Uterus (tissue), 4 donors: ENCODE results near the gene NDUFS1. TPM values are rescaled to one million over a fixed set of nuclear protein-coding genes. Genes with fewer than 3 reads are reported as not detected.
"Not testable (repeated sequence)": the region's sequence is repeated elsewhere in the genome, so short reads cannot be mapped to it uniquely, and the experiment has no call there.

Experiments
- DNase-seq, 2 donors: peaks; one replicate each; pipeline ENCODE4 v3.0.0-alpha.2; 2019 to 2020
- H3K27ac ChIP-seq, 2 donors: fragments of 200-600 bp; sonication (generic); 1 replicate in 1 of 2; 2 replicates in 1 of 2; pipeline ENCODE4 v1.5.1; 2016 to 2018
- H3K27me3 ChIP-seq, 2 donors: fragments of 200-600 bp; sonication (generic); one replicate each; pipeline ENCODE4 v1.5.1; 2018 to 2019; ENCODE audit warnings: control low read depth in 1 of 2
- H3K36me3 ChIP-seq, 2 donors: fragments of 200-600 bp; sonication (generic); one replicate each; pipeline ENCODE4 v1.5.1; 2019; ENCODE audit warnings: control low read depth in 1 of 2
- H3K4me1 ChIP-seq, 2 donors: fragments of 200-600 bp; sonication (generic); one replicate each; pipeline ENCODE4 v1.5.1; 2018 to 2019; ENCODE audit warnings: control low read depth in 1 of 2
- H3K4me3 ChIP-seq, 2 donors: fragments of 200-600 bp; sonication (generic); 1 replicate in 1 of 2; 2 replicates in 1 of 2; pipeline ENCODE4 v1.5.1; 2018 to 2019; ENCODE audit warnings: mild to moderate bottlenecking in 1 of 2
- H3K9me3 ChIP-seq, 2 donors: fragments of 200-600 bp; sonication (generic); one replicate each; pipeline ENCODE4 v1.5.1; 2019; ENCODE audit warnings: control low read depth in 1 of 2
- CTCF ChIP-seq, 4 experiments: fragments of 200-600 bp in 2 of 4; fragments of 450-650 bp in 2 of 4; sonication (generic) in 2 of 4; IDR thresholded peaks; one replicate each; pipeline ENCODE4 v1.5.1; 2016 to 2019; ENCODE audit warnings: antibody characterized with exemption in 4 of 4, mild to moderate bottlenecking in 2 of 4, moderate library complexity in 1 of 4
- POLR2A ChIP-seq, 2 donors: fragments of 450-650 bp; IDR thresholded peaks; one replicate each; pipeline ENCODE4 v1.6.1; 2016; ENCODE audit warnings: antibody characterized with exemption in 2 of 2, mild to moderate bottlenecking in 1 of 2, moderate library complexity in 1 of 2
- intact Hi-C: fragments of 100-400 bp; cut with DNase I; formaldehyde crosslinking; loops from one replicate; pipeline ENCODE4 v1.15.1; 2023; ENCODE audit warnings: low total_unique reads
- total RNA-seq, 4 donors: library from RNA; depleted of rRNA in 3 of 4; stranded (reverse); fragments of >200 nt in 3 of 4; gene quantifications; one replicate each; pipeline versions ENCODE4 v1.1.0 to v1.2.4, GENCODE V29; 2014 to 2023
- donor health status: DM: yes; HTN: yes; CAD: no.

The NDUFS1 gene
- total RNA-seq, 4 donors from 2014 or later, result 25.6 to 164 (median 56.6) TPM

DNA sequence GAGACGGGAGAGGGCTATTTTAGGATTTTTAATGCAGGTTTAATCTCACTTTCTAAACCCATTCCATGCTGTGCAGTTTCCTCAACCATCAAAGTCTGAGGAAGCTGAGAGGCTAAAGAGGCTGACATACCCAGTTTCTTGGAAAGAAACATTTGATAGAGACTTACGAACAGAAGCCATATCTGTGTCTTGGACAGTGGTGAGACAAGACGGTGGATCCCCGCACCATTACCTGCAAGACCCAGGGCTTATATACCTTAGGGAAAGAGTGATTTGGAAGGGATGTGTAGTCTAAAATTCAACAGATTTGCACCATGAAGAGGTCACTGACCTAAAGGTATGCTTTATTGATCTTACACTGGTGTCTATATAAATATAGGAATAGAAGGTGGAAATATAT is 13.9 kb upstream of the NDUFS1 start:
- Histone ChIP-seq H3K4me3 (no peak overlapping the region), H3K36me3 (no peaks in the 10 kb centered on the region), H3K4me1 (no peaks in the 10 kb centered on the region), H3K27me3 (no peaks in the 10 kb centered on the region), H3K27ac (no peak overlapping the region), H3K9me3 (no peaks in the 10 kb centered on the region)
- intact Hi-C loops, result no loop called here
- no peak for DNase-seq
- no peak for TF ChIP-seq POLR2A (IDR thresholded peaks at IDR 0.05)
- no peak for TF ChIP-seq CTCF (IDR thresholded peaks at IDR 0.05)

- H3K4me1 ChIP-seq, H3K27me3 ChIP-seq, H3K4me3 ChIP-seq, DNase-seq, H3K27ac ChIP-seq, H3K36me3 ChIP-seq, intact Hi-C loops, H3K9me3 ChIP-seq: not testable (repeated sequence)
Observed at GRCh38 chr2:206171624-206172397, 12.6 kb upstream of the NDUFS1 start.

GRCh38 chr2:206168230-206168629 is 9.0 kb upstream of the NDUFS1 start:
- H3K36me3 ChIP-seq, H3K4me3 ChIP-seq, DNase-seq, H3K9me3 ChIP-seq, H3K4me1 ChIP-seq, H3K27me3 ChIP-seq, H3K27ac ChIP-seq, intact Hi-C loops: not testable (repeated sequence)

DNA sequence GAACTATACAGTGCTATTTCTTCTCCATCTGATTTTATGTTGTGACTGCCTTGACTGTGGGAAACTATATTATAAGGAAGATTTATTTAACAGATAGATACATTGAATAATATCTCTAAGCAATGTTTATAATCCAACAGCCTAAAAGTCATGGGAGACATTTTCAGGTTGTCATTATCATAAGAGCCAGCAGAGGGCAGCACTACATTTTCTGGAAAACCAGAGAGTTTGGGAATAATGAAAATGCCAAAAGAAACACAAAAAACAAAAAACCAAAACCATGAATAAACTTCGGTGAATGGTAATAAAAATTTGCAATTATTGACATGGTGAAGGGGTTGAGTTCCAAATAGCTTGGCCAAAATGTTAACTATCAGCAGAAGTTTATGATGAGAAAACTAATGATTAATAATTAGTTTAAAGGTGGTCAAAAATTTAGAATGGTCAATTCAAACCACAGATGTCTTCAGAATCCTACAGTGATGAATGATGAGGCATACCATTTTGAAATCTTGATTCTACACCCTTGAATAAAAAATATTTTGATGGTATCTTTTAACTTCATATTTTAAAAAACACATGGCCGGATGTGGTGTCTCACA is 5.1 kb upstream of the NDUFS1 start:
- peaks cover 4 to 8% of the 10 kb centered on the region in 2 donors for H3K4me1 ChIP-seq
- no peak for TF ChIP-seq POLR2A (IDR thresholded peaks at IDR 0.05)
- peak; percentile 51 to 65 (median 57) for TF ChIP-seq CTCF (IDR thresholded peaks at IDR 0.05)
- H3K4me3 ChIP-seq, result no peak overlapping the region
- peak in 1 of 2 donors; percentile 28 for DNase-seq
- H3K27ac ChIP-seq, result no peak overlapping the region
- no peaks in the 10 kb centered on the region for H3K27me3 ChIP-seq
- intact Hi-C loops, result no loop called here
- H3K9me3 ChIP-seq, result no peaks in the 10 kb centered on the region
- no peaks in the 10 kb centered on the region for H3K36me3 ChIP-seq

DNA sequence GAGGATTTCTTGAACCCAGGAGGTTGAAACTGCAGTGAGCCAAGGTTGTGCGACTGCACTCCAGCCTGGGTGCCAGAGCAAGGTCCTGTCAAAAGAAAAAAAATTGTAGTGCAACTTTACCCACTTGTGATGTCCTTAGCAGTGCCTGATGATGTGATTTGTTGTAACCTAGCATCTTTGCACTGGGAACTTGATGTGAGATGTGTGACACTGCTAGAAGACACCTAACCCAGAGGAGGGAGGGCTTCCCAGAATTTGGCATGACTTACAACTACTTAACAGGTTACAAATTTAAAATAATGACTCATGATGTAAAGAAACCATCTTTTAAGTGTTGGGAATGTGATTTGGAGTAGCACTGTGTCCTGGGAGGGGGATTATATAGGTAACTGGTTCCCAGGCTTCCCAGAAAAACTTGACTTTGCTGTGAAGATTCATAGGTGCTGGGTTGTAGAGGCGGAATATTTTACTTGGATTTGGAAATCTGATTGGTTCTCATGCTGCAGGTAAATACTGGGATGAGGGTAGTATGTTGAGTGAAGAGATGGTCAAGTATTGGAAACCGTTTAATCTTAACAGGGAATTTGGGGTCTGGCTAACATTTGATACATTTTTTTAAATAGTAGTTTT is 4.1 kb upstream of the NDUFS1 start:
- intact Hi-C loops, result no loop called here

GRCh38 chr2:206162401-206162800 is 3.2 kb upstream of the NDUFS1 start:
- H3K4me1 ChIP-seq, H3K36me3 ChIP-seq, intact Hi-C loops, H3K9me3 ChIP-seq, H3K27me3 ChIP-seq, H3K27ac ChIP-seq, H3K4me3 ChIP-seq, DNase-seq: not testable (repeated sequence)

More for the DNA sequence above, 4.1 kb upstream of the NDUFS1 start:
- Histone ChIP-seq H3K9me3 (no peaks in the 10 kb centered on the region), H3K4me3 (no peak overlapping the region), H3K27ac (no peak overlapping the region), H3K36me3 (no peaks in the 10 kb centered on the region), H3K27me3 (no peaks in the 10 kb centered on the region), H3K4me1 (peaks cover 4 to 8% of the 10 kb centered on the region in 2 donors)
- no peak for DNase-seq
- TF ChIP-seq CTCF (IDR thresholded peaks at IDR 0.05), result no peak
- no peak for TF ChIP-seq POLR2A (IDR thresholded peaks at IDR 0.05)
